Transverse colon (tissue), 4 donors: ENCODE measurements around the gene DPP10. TPM values are rescaled to one million over a fixed set of nuclear protein-coding genes. Genes with fewer than 3 reads are reported as not detected.

ENCODE experiments used
- DNase-seq: peaks from one replicate; pipeline ENCODE4 v3.0.0-alpha.2; 2019
- H3K27ac ChIP-seq, 4 donors: fragments of 200-600 bp; sonication (generic); 2 replicates each; pipeline ENCODE4 v1.5.1; 2016 to 2018; ENCODE audit warnings: inconsistent platforms in 4 of 4
- H3K27me3 ChIP-seq: fragments of 200-600 bp; sonication (generic); 2 replicates; pipeline ENCODE4 v1.5.1; 2017; ENCODE audit warnings: inconsistent platforms
- H3K36me3 ChIP-seq, 4 donors: fragments of 200-600 bp; sonication (generic); 2 replicates each; pipeline ENCODE4 v1.5.1; 2017 to 2019; ENCODE audit warnings: inconsistent platforms in 4 of 4
- H3K4me1 ChIP-seq, 4 donors: fragments of 200-600 bp; sonication (generic); 2 replicates each; pipeline ENCODE4 v1.5.1; 2017 to 2020; ENCODE audit warnings: inconsistent platforms in 4 of 4
- H3K4me3 ChIP-seq, 4 donors: fragments of 200-600 bp; sonication (generic); 1 replicate in 1 of 4; 2 replicates in 3 of 4; pipeline versions ENCODE4 v1.5.1 to v1.6.1; 2017 to 2019; ENCODE audit warnings: inconsistent platforms in 4 of 4
- H3K9me3 ChIP-seq, 2 donors: fragments of 200-600 bp; sonication (generic); 2 replicates each; pipeline ENCODE4 v1.5.1; 2017 to 2019; ENCODE audit warnings: inconsistent platforms in 2 of 2
- EP300 ChIP-seq: sonication (generic); formaldehyde crosslinking; IDR thresholded peaks from one replicate; pipeline ENCODE4 v1.6.1; 2017; ENCODE audit warnings: antibody characterized with exemption, low read depth
- POLR2A ChIP-seq: fragments of 450-650 bp; IDR thresholded peaks from one replicate; pipeline ENCODE4 v1.6.1; 2016; ENCODE audit warnings: antibody characterized with exemption, mild to moderate bottlenecking, moderate library complexity
- POLR2AphosphoS5 ChIP-seq, 3 donors: sonication (generic); formaldehyde crosslinking; IDR thresholded peaks; one replicate each; pipeline ENCODE4 v1.6.1; 2016; ENCODE audit warnings: antibody characterized with exemption in 3 of 3
- WGBS, 2 donors: methylation state at CpG; one replicate each; pipeline ENCODE4 v1.1.5; 2018; ENCODE audit warnings: low coverage in 1 of 2; 5-methylcytosine and 5-hydroxymethylcytosine counted together
- in situ Hi-C, 4 donors: fragments of 200-750 bp; cut with MboI; loops; one replicate each; pipeline versions ENCODE4 v1.15.0 to v1.15.1; 2017; ENCODE audit warnings: low sequenced_read_pairs in 3 of 4, low pct_ligation_motif_present in 1 of 4, low pct_unique_long_range_greater_than_20kb in 1 of 4
- intact Hi-C: fragments of 100-400 bp; cut with DNase I; formaldehyde crosslinking; loops from one replicate; pipeline ENCODE4 v1.15.1; 2023; ENCODE audit warnings: low total_unique reads
- total RNA-seq, 4 donors: library from RNA; depleted of rRNA; stranded (reverse); fragments of >200 nt; gene quantifications; one replicate each; pipeline ENCODE4 v1.1.0, GENCODE V29; 2016
- TF ChIP-seq, protein P1 (sequence below), 5 experiments: fragments of 200-600 bp in 3 of 5; fragments of 450-650 bp in 2 of 5; sonication (generic) in 3 of 5; IDR thresholded peaks; 1 replicate in 2 of 5; 2 replicates in 3 of 5; pipeline ENCODE4 v1.5.1; 2016 to 2017; ENCODE audit warnings: antibody characterized with exemption in 5 of 5, inconsistent platforms in 3 of 5, mild to moderate bottlenecking in 2 of 5, moderate library complexity in 1 of 5

Gene DPP10
- total RNA-seq, 4 donors from 2014 or later = 3.4 to 8.4 (median 7.0) TPM

DNA sequence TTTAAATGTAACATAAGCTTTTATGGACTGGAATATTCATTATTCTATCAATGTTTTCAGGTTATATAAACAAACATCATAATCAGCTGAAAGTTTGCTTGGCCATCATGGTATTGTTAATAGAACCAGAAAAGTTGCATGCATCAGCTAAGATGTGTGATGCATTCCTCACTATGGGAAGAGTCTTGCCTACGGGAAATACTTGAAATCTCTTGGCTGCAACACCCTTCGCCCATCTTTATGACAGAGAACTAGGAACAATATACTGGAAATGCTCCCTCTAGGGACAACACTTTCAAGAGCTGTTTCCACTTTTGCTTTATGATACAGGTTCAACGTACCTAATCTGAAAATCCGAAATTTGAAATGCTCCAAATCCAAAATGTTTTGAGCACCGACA lies 1390.8 kb downstream of the DPP10 start:
- H3K4me3 ChIP-seq = no peak overlapping the region
- TF ChIP-seq POLR2A = no peak
- TF ChIP-seq, protein P1, sequence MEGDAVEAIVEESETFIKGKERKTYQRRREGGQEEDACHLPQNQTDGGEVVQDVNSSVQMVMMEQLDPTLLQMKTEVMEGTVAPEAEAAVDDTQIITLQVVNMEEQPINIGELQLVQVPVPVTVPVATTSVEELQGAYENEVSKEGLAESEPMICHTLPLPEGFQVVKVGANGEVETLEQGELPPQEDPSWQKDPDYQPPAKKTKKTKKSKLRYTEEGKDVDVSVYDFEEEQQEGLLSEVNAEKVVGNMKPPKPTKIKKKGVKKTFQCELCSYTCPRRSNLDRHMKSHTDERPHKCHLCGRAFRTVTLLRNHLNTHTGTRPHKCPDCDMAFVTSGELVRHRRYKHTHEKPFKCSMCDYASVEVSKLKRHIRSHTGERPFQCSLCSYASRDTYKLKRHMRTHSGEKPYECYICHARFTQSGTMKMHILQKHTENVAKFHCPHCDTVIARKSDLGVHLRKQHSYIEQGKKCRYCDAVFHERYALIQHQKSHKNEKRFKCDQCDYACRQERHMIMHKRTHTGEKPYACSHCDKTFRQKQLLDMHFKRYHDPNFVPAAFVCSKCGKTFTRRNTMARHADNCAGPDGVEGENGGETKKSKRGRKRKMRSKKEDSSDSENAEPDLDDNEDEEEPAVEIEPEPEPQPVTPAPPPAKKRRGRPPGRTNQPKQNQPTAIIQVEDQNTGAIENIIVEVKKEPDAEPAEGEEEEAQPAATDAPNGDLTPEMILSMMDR (IDR thresholded peaks at IDR 0.05) = no peak
- TF ChIP-seq EP300 = no peak
- TF ChIP-seq POLR2AphosphoS5 (IDR thresholded peaks at IDR 0.05) = no peak
- H3K9me3 ChIP-seq = no peaks in the 10 kb centered on the region
- in situ Hi-C loops = no loop called here
- DNase-seq = no peak
- no peaks in the 10 kb centered on the region for H3K4me1 ChIP-seq
- no peaks in the 10 kb centered on the region for H3K27me3 ChIP-seq
- 84 to 89% methylated on average over 5 of the region's 5 CpGs for WGBS, 2 donors
- no peak overlapping the region for H3K27ac ChIP-seq
- intact Hi-C loops = no loop called here
- H3K36me3 ChIP-seq = no peaks in the 10 kb centered on the region

DNA sequence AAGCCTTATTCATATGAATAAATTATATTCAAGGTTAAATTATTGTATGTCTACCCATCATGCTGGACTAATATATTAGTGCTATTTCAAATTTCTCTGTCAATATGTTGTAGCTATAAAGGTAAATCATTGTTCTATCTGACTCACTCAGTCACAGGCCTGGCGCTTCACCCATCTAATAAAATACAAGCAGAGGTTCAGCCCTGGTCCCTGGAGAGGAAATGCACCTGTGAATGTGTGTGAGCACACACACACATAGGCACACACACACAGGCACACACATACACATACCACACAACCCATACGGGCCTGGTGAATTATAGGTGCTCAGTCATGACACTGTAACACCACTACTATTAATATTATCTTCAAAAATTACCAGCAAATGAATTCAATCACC lies 1396.1 kb downstream of the DPP10 start:
- DNase-seq = no peak

DNA sequence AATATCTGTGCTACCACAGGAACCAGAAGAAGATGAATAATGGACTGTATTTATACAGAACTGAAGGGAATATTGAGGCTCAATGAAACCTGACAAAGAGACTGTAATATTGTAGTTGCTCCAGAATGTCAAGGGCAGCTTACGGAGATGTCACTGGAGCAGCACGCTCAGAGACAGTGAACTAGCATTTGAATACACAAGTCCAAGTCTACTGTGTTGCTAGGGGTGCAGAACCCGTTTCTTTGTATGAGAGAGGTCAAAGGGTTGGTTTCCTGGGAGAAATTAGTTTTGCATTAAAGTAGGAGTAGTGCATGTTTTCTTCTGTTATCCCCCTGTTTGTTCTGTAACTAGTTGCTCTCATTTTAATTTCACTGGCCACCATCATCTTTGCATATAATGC lies 1399.9 kb downstream of the DPP10 start:
- 87 to 92% methylated on average over 2 to 3 of the region's 3 CpGs for WGBS, 2 donors
- Histone ChIP-seq H3K27ac (no peak overlapping the region), H3K4me3 (no peak overlapping the region), H3K27me3 (no peaks in the 10 kb centered on the region), H3K9me3 (no peaks in the 10 kb centered on the region), H3K36me3 (no peaks in the 10 kb centered on the region), H3K4me1 (no peaks in the 10 kb centered on the region)
- intact Hi-C loops (no loop called here), in situ Hi-C loops (no loop called here)
- TF ChIP-seq POLR2A (no peak), EP300 (no peak), POLR2AphosphoS5 (IDR thresholded peaks at IDR 0.05) (no peak)
- TF ChIP-seq, protein P1 (IDR thresholded peaks at IDR 0.05) = no peak
- no peak for DNase-seq

More for the DNA sequence above, 1396.1 kb downstream of the DPP10 start:
- in situ Hi-C loops (no loop called here), intact Hi-C loops (no loop called here)
- Histone ChIP-seq H3K9me3 (no peaks in the 10 kb centered on the region), H3K27ac (no peak overlapping the region), H3K36me3 (no peaks in the 10 kb centered on the region), H3K27me3 (no peaks in the 10 kb centered on the region), H3K4me1 (no peaks in the 10 kb centered on the region), H3K4me3 (no peak overlapping the region)
- 58 to 80% methylated on average over 1 to 2 of the region's 2 CpGs for WGBS, 2 donors
- TF ChIP-seq, protein P1 (IDR thresholded peaks at IDR 0.05) = no peak
- TF ChIP-seq POLR2A (no peak), POLR2AphosphoS5 (IDR thresholded peaks at IDR 0.05) (no peak), EP300 (no peak)

DNA sequence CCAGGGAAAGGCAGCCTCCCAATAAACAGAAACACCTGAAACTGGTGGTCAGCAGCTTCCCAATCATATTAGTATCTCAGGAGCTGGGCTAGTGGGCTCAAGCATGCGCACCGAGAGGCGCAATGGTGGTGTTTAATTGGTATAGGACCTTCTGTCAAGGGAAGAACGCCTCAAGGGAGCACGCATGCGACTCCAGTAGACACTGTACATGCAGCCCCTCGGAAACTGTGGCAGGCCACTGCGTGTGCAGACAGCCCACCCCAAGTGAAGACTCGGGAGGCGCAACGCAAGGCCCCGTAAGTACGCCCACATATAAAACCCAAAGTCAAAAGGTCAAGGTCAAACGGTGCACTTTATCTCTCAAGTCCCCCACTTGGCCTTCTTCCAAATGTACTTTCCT lies 1405.8 kb downstream of the DPP10 start:
- no peaks in the 10 kb centered on the region for H3K9me3 ChIP-seq
- in situ Hi-C loops = no loop called here
- intact Hi-C loops = no loop called here
- WGBS, 2 donors = 92% methylated on average over 14 of the region's 14 CpGs; no CpG with 5 or more reads in 1 of the 2 donors
- no peak overlapping the region for H3K27ac ChIP-seq
- H3K4me3 ChIP-seq = no peak overlapping the region
- H3K27me3 ChIP-seq = no peaks in the 10 kb centered on the region
- H3K36me3 ChIP-seq = no peaks in the 10 kb centered on the region
- H3K4me1 ChIP-seq = no peaks in the 10 kb centered on the region
- no peak for DNase-seq
- no peak for TF ChIP-seq POLR2AphosphoS5 (IDR thresholded peaks at IDR 0.05)
- TF ChIP-seq, protein P1 (IDR thresholded peaks at IDR 0.05) = no peak
- TF ChIP-seq POLR2A = no peak
- TF ChIP-seq EP300 = no peak
